IPS DF 19.7 (cell line): Measurements from ENCODE around the gene PRPF19.

Source experiments
- DNase-seq: peaks from one replicate; pipeline ENCODE4 v3.0.0-alpha.2; 2013; ENCODE audit warnings: low read depth, low spot score

The PRPF19 gene

GRCh38 chr11:60858731-60859464, 47.5 kb downstream of the PRPF19 start:
- no peak for DNase-seq

GRCh38 chr11:60858236-60858635, 48.1 kb downstream of the PRPF19 start:
- no peak for DNase-seq

DNA sequence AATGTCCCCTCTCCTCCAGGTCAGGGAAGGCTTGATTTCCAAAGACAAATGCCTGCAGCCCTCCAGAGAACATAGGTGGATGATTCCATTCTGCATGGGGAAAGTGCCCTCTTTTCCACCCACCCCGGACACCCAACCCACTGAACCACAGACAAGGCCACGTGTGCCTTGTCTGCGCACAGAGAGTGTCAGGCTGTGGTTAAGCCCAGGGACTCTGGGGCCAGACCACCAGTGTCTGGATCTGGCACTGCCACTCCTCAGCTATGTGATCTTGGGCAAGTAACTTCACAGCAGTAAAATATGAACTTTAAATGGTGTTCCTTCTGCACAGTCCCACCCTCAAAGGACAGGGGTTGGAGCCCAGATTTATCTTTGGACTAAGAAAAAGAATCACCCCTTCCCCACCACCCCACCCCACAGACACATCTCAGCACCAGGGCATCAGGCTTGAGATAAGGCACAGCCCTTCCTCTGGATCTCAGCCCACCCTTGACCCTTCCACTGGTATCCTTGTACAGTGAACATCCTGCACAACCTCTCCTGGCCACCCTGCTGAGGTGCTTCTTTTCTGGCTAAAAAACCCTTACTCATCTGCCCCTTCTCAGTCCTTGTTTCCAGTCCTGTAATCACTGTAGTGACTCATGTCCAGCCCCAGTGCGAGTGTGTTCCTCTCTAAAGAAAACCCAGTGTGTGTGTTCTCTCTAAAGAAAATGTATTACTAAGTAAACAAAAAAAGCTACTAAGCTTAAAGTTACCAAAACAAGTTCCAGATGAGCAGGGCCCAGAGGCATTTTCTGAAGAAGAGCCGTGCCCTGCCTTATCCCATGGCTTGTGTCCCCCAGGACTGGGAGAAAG, 48.8 kb downstream of the PRPF19 start:
- DNase-seq: no peak

- no peak for DNase-seq
These were observed 50.4 kb downstream of the PRPF19 start, which contains the start of gene PTGDR2 for GRCh38 chr11:60855726-60856633. TSS of gene PTGDR2 (minus strand) at chr11:60855950. CDS start at chr11:60853722, 2,228 bp downstream.

DNA sequence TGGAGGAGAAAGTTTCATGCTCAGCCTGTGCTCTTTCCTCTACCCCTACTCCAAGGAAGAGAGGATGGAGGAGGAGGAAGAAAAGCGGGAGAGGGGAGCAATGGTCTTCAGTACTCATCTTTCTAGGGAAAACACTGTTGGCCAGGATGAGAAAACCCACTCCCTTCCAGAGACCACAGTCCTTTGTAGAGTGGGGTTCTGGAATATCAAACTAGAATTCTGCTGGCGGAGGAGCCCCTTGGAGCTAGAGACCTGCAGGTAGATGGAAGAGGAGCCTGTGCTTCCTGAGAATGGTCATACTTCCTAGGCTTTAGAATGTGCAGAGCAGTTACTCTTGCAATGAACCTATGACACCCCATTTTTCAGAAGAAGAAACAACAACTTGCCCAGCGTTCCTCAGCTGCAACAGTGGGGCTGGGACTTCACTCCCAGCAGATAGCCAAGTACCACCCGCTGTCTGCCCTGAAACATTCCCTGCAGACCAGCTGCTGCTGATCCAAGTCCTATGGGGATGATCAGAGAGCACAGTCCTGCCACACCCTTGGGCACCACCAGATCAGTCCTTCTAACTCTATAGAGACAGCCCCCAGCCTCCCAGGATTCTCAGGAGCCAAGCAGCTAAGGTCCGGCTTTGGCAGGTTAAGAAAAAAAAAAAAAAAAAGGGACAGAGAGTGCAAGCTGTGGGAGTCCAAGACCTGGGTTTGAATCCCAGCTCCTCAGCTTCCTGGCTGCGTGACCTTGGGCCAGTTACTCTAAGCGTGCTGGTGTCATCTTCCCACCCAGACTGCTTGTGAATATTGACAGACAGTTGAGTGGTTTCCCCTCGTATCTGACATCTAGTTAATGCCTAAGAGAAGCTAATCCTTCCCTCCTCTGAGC, 51.3 kb downstream of the PRPF19 start:
- DNase-seq: no peak

- DNase-seq: no peak
These were observed 52.1 kb downstream of the PRPF19 start for GRCh38 chr11:60854140-60854846.

GRCh38 chr11:60852982-60853950, 53.1 kb downstream of the PRPF19 start:
- no peak for DNase-seq

- DNase-seq: no peak
These were observed 54.0 kb downstream of the PRPF19 start for GRCh38 chr11:60852117-60852981.

DNA sequence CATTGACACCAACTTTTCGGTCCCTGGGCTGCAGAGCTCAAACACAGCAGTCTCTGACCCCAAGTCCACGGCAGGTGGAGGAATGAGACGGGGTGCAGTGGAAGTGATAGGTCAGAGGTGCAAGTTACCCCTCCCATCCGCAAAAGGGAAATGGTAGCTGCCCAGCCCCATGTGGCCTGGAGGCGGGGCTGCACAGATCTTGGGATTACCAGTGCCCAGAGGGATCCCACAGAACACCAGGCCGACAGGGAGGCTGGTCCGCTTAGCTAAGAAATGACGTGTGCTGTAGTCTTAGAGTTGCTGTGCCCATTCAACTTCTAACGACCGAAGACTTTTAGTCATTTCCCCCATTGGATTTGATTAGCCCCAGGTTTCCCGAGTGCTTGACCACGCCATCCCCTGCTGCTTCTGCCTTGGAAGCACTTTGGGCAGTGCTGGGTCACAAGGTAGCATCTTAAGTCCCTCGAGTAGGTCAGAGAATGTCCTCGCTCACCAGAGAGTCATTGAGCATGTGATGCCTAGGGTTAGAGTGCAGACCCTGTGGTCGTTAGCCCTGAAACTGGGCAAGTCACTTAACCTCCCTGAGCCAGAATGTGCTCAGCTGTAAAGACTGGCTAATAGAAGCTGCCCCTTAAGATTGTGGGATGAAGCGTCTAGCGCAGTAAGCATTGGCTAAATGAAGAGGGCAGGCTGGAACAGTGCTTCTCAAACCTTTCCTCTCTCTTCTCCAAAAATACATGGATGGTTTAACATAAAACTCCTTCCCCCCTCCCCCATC, 54.9 kb downstream of the PRPF19 start:
- no peak for DNase-seq

DNA sequence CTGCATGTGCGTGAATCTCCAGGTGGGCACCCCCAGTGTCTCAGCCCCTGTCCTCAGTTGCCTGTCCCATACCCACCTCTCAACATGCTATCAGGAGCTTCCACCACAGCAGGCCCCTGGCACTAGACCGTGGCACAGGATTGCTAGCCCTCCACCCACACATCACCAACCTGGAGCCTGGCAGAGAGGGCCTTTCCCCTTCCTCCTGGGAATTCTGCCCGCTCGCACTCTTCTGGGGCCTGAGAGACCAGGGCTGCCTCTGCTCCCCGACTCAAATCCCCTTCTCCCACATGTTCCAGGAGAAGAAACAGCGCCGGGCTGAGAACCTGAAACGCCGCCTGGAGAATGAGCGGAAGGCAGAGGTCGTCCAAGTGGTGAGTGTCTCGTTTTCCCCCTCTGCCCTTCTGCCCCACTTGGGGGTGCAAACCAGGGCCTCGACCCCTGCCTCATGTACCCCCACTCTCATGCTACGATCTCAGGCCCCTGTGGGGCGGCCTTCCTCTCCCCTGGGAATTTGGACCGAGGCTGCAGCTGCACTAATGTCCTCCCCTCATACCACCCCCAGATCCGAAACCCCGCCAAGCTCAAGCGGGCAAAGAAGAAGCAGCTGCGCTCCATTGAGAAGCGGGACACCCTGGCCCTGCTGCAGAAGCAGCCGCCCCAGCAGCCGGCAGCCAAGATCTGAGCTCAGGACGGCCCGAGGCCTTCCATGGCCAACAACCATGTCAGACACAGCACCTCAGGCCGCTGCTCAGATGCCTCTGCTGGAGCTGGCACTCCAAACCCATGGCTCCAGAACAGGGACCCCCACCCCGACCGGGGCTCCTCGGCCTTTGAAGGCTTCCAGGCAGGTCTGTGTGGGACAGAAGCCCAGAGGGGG, 56.5 kb downstream of the PRPF19 start:
- no peak for DNase-seq

DNA sequence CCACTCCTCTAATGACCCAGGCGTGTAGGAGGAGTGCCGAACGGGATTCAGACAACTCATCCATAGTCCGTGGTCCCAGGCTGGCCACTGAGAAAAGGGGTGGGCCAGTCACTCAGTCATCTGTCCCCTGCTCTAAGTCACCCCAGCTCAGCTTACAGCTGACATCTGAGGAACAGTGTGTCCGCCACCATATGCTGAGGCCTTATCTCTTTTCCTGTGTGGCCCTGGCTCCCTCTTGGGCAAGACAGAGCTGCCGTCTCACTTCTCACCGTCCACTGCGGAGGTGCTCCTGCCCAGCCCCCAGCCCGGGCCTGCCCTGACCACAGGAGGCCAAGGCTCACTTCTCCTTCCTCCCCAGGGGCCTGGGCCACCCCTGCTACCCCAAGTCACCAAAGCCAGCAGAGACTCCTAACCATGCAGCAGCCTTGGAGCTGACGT, 57.7 kb downstream of the PRPF19 start:
- DNase-seq: no peak

DNA sequence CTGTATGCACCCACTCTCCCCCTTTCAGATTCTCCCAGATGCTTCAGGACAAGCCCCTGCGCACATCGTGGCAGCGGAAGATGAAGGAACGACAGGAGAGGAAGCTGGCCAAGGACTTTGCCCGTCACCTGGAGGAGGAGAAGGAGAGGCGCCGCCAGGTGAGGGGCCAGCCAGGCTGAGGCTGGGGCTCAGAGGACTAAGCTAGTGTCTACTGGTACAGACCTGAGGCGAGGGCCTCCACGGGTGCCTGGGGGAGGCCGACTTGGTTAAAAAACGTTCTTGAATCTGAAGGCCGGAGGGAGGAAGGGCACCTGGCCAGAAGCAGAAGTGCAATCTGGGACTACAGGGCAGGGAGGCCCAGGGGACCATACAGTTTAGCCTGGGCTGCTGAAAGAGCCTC, 58.5 kb downstream of the PRPF19 start:
- no peak for DNase-seq

- DNase-seq: no peak
These were observed 59.1 kb downstream of the PRPF19 start for GRCh38 chr11:60847281-60847680.

- no peak for DNase-seq
These were observed 61.0 kb downstream of the PRPF19 start for GRCh38 chr11:60845338-60845737.

- no peak for DNase-seq
These were observed 61.5 kb downstream of the PRPF19 start for GRCh38 chr11:60844870-60845221.
